ENCODE results near the gene SDS. TPM values are rescaled to one million over a fixed set of nuclear protein-coding genes. Genes with fewer than 3 reads are reported as not detected.

SDS gene
- total RNA-seq, 1 donor from 2014 or later, result not detected

DNA sequence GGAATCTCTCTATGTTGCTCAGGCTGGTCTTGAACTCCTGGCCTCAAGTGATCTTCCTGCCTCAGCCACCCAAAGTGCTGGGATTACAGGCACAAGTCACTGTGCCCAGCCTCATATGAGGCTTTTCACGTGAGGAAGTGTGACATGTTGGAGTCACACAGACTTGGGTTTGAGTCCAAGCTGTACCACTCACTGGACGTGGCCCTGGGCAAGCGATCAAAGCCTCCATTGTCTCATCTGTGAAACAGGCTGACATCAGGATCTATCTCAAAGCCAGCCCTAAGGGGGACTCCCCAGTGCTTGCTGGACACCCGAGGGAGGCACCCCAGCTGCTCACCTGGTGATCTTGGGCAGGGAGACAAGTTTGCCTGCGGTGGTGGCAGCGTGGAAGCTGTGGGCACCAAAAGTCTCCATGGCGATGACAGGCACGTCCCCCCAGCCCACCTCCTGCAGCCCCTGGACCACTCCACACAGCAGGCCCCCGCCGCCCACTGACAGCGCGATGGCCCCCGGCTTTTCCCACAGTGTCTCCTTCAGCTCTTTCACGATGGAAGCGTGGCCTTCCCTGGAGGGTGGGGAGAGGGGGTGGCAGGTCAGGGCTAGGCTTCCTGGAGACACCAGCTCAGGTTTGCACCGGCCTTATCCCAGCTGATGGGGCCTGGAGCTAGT lies 6.7 kb downstream of the SDS start:
- Histone ChIP-seq H3K4me3 (no peak overlapping the region), H3K27ac (replicated peaks) (no peak overlapping the region), H3K4me1 (no peaks in the 10 kb centered on the region), H3K9me3 (replicated peaks) (peaks cover 5% of the 10 kb centered on the region), H3K36me3 (no peaks in the 10 kb centered on the region), H3K27me3 (ENCODE audit: low read depth) (peaks cover 33% of the 10 kb centered on the region)
- TF ChIP-seq CTCF (IDR thresholded peaks at IDR 0.05; ENCODE audit: borderline replicate concordance), result no peak
- DNase-seq, result no peak
- intact Hi-C loops (cut with micrococcal nuclease), result no loop called here

GRCh38 chr12:113396200-113396599 lies 7.5 kb downstream of the SDS start:
- H3K4me1 ChIP-seq, result no peaks in the 10 kb centered on the region
- no peak overlapping the region for H3K4me3 ChIP-seq
- intact Hi-C loops (cut with micrococcal nuclease), result no loop called here
- peaks cover 26% of the 10 kb centered on the region for H3K27me3 ChIP-seq (ENCODE audit: low read depth)
- TF ChIP-seq CTCF (IDR thresholded peaks at IDR 0.05; ENCODE audit: borderline replicate concordance), result no peak
- H3K9me3 ChIP-seq (replicated peaks), result peaks cover 5% of the 10 kb centered on the region
- H3K27ac ChIP-seq (replicated peaks), result no peak overlapping the region
- H3K36me3 ChIP-seq, result no peaks in the 10 kb centered on the region
- no peak for DNase-seq

GRCh38 chr12:113395119-113395518 lies 8.6 kb downstream of the SDS start:
- no peak overlapping the region for H3K27ac ChIP-seq (replicated peaks)
- H3K4me1 ChIP-seq, result no peaks in the 10 kb centered on the region
- peaks cover 23% of the 10 kb centered on the region for H3K27me3 ChIP-seq (ENCODE audit: low read depth)
- H3K9me3 ChIP-seq (replicated peaks), result peaks cover 5% of the 10 kb centered on the region
- no peak for DNase-seq
- no peak for TF ChIP-seq CTCF (IDR thresholded peaks at IDR 0.05; ENCODE audit: borderline replicate concordance)
- peaks cover 10% of the 10 kb centered on the region for H3K36me3 ChIP-seq
- intact Hi-C loops (cut with micrococcal nuclease), result no loop called here
- H3K4me3 ChIP-seq, result no peak overlapping the region

- H3K27me3 ChIP-seq (ENCODE audit: low read depth), result peaks cover 10% of the 10 kb centered on the region
- H3K4me1 ChIP-seq, result no peaks in the 10 kb centered on the region
- H3K27ac ChIP-seq (replicated peaks), result no peak overlapping the region
- peaks cover 22% of the 10 kb centered on the region for H3K36me3 ChIP-seq
- no peak for DNase-seq
- intact Hi-C loops (cut with micrococcal nuclease), result no loop called here
- no peak overlapping the region for H3K4me3 ChIP-seq
- peaks cover 5% of the 10 kb centered on the region for H3K9me3 ChIP-seq (replicated peaks)
- no peak for TF ChIP-seq CTCF (IDR thresholded peaks at IDR 0.05; ENCODE audit: borderline replicate concordance)
These were observed 9.9 kb downstream of the SDS start for GRCh38 chr12:113393749-113394148.

DNA sequence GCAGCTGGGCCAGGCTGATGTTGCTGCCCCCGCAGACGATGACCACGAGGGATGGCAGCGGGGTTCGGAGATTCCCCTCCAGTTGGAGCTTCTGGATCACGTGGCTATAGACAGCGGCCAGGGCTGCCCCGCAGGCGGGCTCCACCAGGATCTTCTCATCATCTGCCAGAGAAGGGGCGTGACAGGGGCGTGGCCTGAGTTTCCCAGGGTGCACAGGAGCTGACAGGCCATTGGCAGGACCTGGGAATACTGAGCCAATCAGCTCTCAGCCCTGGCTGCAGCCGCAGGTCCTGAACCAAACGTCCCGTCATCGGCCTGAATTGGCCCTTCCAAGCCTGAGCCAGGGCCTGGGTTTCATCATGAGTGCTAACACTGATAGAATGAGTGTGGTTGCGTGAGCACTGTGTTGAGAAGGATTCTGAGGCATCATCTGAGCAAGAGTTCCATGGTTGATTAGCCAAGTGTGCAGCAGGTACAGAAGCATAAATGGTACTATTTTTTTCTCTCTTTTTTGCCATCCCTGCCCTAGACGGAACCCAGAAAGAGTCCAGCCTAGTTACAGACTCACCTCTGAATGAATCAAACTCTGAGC lies 10.6 kb downstream of the SDS start:
- intact Hi-C loops (cut with micrococcal nuclease), result no loop called here
- Histone ChIP-seq H3K36me3 (peaks cover 29% of the 10 kb centered on the region), H3K27ac (replicated peaks) (no peak overlapping the region), H3K4me1 (no peaks in the 10 kb centered on the region), H3K27me3 (ENCODE audit: low read depth) (peaks cover 3% of the 10 kb centered on the region), H3K9me3 (replicated peaks) (peaks cover 5% of the 10 kb centered on the region), H3K4me3 (no peak overlapping the region)
- no peak for TF ChIP-seq CTCF (IDR thresholded peaks at IDR 0.05; ENCODE audit: borderline replicate concordance)
- DNase-seq, result no peak

Data from left ventricle myocardium inferior (tissue), 1 donor.